COLO668 (cell line): ENCODE results near the gene IL21.
"Not testable (repeated sequence)": the region's sequence is repeated elsewhere in the genome, so short reads cannot be mapped to it uniquely, and the experiment has no call there.

Source experiments
- DNase-seq: peaks from one replicate; lab custom pipeline; 2025; ENCODE audit not compliant: unreplicated experiment; lab: John Stamatoyannopoulos, UW

Gene IL21

GRCh38 chr4:122621016-122621507 lies at the start of gene IL21:
TSS of gene IL21 (minus strand) at chr4:122621066. CDS start at chr4:122621011, 55 bp downstream.
- DNase-seq, result no peak

DNA sequence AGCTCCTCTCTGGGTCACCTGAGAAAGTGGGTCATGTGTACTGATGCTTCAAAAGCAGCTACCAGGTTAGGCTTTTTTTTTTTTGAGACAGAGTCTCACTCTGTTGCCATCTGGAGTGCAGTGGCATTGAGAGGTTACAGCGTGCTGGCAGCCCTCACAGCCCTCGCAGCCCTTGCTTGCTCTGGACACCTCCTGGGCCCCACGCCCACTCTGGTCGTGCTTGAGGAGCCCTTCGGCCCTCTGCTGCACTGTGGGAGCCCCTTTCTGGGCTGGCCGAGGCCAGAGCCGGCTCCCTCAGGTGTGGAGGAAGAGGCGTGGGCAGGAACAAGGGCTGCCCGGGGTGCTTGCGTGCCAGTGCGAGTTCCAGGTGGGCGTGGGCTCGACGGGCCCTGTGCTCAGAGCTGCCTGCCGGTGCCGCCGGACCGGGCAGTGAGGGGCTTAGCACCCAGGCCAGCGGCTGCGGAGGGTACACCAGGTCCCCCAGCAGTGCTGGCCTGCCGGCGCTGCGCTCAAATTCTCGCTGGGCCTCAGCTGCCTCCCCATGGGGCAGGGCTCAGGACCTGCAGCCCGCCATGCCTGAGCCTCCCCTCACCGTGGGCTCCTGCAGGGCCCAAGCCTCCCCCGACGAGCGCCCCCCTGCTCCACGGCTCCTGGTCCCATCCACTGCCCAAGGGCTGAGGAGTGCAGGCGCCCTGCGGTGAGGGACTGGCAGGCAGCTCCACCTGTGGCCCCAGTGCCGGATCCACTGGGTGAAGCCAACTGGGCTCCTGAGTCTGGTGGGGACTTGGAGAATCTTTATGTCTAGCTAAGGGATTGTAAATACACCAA lies 49.3 kb upstream of the IL21 start:
- DNase-seq, result no peak

GRCh38 chr4:122668241-122668640 lies 47.4 kb upstream of the IL21 start:
- DNase-seq, result no peak

GRCh38 chr4:122666527-122667245 lies 45.8 kb upstream of the IL21 start:
- DNase-seq, result no peak

DNA sequence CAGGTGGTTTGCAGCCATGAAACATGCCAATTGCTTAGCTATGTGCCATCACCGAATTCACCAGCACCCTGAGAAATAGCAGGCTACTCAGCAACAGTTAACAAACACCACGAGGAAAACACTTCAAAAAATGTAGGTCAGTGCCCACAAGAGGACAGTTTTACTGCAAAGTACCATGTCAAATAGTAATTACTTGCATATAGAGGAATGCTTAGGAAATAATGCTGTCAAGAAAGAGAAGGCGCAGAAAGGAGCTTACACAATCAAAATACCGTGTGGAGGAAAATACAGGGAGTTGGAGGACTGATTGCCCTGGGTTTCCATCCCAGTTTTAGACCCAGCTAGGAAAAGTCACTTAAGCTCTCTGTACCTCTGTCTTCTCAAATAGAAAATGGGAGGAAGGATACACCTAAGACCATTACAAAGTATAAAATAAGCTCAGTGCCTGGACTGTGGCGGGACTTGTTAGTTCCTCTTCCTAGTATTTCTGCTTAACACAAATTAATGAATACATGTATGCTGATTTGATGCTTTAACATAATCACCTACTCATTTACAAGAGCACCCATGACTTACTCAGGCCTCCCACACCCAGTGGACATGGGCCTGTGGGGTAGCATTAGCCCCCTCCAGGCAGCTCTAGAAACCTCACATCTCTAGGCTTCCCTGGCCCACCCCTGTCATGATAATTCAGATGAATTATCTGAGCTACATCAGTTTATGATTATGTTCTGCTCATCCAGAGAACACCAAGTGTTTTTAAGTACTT lies 44.5 kb upstream of the IL21 start:
- no peak for DNase-seq

DNA sequence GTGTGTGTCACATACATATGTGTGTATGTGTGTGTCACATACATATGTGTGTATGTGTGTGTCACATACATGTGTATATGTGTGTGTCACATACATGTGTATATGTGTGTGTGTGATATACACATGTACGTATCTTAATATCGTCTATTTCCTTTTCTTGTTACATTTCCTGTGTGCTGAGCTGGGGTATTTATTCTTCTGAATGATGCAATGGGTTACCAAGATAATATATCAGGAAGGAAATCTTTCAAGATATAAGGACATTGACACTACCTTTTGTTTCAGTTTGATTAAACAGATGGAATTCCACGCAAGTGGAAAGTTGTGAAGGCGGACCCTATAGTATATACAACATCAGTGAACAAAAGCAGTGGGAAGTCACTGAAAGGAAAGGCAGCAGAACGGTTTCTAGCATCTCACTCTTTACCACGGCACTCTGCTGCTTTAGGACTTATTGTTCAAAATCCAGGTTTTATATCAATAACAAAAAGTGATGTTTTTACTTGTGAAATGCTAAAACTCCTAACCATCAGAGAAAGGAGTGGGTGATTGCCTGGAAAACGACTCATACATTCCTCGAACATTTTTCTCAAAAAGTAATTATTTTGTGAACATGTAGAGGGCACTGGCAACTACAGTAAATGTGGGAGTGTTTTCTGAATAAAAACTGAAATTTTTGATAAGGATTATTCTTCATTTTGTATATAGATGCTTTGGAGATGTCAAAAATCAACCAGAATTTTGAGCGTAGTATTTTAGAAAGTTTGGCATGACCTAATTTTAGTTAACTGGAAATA lies 43.1 kb upstream of the IL21 start:
- no peak for DNase-seq

DNA sequence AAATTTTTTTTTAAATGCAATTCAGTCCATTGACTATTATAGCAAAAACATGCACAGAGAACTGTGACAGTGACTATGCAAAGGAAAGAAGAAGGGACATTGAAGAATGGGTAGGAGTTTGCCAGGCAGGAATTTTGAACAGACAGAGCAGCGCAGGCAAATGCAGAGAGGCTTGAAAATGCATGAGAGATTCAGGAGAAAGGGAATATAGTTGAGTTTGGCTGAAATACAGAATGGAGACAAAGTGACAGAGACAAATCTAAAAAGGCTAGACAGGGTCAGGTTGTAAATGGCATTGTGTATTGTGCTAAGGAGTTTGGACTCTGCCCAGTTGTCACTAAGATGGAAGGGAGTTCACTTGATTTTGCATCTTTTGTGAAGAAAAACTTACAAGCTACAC lies 42.4 kb upstream of the IL21 start:
- DNase-seq, result no peak

GRCh38 chr4:122662701-122663100 lies 41.8 kb upstream of the IL21 start:
- DNase-seq, result no peak

GRCh38 chr4:122661176-122662160 lies 40.6 kb upstream of the IL21 start:
- no peak for DNase-seq

DNA sequence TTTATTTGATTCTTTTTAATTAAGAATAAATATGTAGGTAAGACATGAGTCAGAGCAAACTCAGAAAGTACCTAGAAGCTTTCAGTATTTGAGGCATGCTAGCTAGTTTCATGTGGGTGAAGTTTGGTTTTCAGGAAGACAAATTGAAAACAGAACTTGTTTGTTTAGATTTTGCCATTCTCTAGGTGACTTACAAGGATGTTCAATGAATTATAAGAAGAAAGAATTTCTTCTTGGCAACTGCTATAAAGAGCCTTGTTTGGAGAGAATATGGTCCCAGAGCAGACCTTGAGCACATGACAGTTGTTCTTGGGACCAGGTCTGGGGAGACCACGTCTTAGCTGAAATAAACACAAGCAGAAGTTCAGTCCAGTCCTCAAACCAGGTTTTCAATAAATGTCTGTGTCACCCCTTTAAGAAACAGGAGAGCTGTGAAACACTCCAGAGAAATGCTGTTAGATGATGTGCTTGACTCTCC lies 38.0 kb upstream of the IL21 start:
- DNase-seq, result no peak

DNA sequence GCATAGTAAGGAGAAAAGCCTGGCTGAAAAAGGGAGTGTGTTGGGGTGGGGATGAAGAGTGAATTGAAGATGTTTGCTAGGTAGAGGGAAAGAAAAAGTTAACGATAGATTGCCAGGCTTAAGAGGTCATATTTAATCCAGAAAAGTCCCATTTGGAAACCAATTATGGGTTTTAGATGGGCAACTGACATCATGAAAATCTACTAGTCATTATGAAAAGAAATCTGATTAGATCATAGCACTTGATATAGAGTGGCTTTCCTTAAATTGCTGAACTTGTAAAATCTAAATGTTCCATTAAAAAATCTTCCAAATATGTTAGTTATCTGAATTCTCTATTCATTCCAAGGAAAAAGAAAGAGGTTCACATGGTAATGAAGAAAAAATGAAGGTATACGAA lies 37.5 kb upstream of the IL21 start:
- no peak for DNase-seq

DNA sequence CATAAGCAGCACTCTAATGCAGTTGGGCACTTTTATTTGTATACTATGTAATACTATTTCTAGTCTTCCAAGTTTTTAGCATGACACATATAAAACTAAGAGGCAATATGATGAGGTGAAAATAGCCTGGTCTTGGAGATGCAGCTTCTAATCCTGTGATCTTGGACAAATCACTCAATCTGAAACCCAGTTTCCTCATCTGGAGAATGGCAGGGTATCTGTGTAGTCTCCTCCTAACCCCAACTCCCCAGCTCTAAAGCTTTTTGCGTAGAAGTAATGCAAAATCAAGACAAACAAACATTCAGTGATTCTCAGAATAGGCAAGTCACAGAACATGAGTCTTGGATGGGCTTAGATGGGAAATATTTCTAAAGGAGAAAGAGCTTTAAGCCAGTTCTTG lies 36.7 kb upstream of the IL21 start:
- DNase-seq, result no peak

GRCh38 chr4:122656583-122656982 lies 35.7 kb upstream of the IL21 start:
- DNase-seq, result not testable (repeated sequence)

DNA sequence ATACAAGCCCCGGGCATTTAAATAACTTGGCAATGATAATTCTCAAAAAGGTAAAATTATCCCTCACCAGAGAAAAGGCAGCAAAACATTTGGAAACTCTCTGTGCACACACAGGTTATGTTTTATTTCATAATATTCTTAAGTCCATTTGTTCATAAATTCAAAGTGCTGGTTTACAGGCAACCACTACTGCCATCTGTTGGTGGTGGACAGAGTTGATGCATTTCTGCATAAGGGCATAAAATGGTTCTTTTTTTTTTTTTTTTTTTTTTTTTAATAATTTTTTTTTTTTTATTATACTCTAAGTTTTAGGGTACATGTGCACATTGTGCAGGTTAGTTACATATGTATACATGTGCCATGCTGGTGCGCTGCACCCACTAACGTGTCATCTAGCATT lies 31.5 kb upstream of the IL21 start:
- no peak for DNase-seq

DNA sequence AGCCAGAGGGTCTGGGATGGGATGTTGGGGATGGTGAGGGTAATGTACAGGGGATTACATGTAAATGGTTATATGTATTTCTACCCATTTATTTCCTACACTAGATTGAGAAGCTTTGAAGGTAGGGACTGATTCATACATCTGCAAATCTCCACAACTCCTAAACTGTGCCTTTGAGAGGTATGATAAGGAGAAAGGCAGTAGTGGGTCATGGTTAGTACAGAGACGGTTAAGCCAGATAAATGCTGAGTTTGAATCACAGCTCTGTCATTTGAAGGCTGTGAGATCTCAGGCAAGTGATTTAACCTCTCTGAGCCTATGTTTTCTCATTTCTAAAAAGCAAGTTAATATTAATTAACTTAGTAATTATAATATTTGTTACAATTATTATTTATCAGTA lies 29.3 kb upstream of the IL21 start:
- DNase-seq, result no peak

- no peak for DNase-seq
Observed at GRCh38 chr4:122647656-122648055, 26.8 kb upstream of the IL21 start.

- no peak for DNase-seq
Observed at GRCh38 chr4:122643257-122643656, 22.4 kb upstream of the IL21 start.

DNA sequence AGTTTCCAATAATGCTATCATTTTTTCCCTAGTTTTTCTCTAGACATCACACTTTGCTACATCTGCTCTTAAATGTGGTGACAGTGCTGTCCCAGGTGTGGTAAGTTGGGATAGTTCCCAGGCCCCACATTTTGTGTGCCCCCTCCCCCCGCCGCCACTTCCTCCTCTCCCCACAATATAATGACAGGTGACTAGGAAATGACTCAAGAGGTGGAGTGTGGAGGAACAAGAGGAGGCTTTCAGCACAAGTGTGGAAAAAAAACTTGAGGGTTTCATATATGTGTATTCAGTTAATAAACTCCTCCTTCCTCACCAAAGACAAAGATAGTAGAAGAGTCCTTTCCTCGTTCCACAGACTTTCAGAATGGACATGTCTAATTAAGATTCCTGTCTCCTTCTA lies 18.3 kb upstream of the IL21 start:
- DNase-seq, result no peak

DNA sequence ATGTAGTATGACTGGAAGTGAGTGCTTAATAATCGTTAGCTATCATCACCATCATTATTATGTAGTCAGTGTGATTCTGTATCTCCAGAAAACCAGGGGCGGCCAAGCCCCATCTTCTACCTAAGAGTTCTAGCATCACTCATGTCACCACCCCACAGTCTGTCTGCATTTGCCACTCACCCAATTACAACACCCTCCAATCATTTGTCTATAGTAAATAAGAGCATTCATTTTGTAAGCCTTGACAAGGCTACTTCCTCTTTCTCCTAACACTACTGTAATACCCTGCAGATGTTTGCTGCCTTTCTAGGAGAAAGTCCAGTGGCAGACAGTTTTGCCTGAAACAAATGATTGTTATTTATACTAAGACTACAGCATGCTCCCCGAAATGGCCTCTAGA lies 15.8 kb upstream of the IL21 start:
- DNase-seq, result no peak
